ENCODE results near the gene ERP27. TPM values are rescaled to one million over a fixed set of nuclear protein-coding genes. Genes with fewer than 3 reads are reported as not detected.

The ERP27 gene
- total RNA-seq, 1 donor from 2014 or later: not detected

- H3K27ac Mint-ChIP-seq: no peak overlapping the region
- H3K36me3 ChIP-seq: no peaks in the 10 kb centered on the region
- no peaks in the 10 kb centered on the region for H4K20me1 ChIP-seq (ENCODE audit: low read depth)
- no peaks in the 10 kb centered on the region for H3K9me3 ChIP-seq (ENCODE audit: low read depth)
- DNase-seq (ENCODE audit: low spot score): no peak
- peaks cover 4% of the 10 kb centered on the region for H3K4me1 ChIP-seq
- H3F3A ChIP-seq (ENCODE audit: low read depth): no peaks in the 10 kb centered on the region
- no peaks in the 10 kb centered on the region for H3K36me3 Mint-ChIP-seq
- no peak overlapping the region for H3K4me3 ChIP-seq
- no peak overlapping the region for H3K27ac ChIP-seq
- H2AFZ ChIP-seq (replicated peaks): no peak overlapping the region
- H3K4me3 Mint-ChIP-seq: no peak overlapping the region
- no peaks in the 10 kb centered on the region for H3K27me3 ChIP-seq
- H3K9me3 Mint-ChIP-seq: no peaks in the 10 kb centered on the region
- no peaks in the 10 kb centered on the region for H3K79me2 ChIP-seq (ENCODE audit: low read depth)
- peaks cover 19% of the 10 kb centered on the region for H3K4me1 Mint-ChIP-seq
- no peak for TF ChIP-seq EZH2phosphoT487 (IDR thresholded peaks at IDR 0.05)
- no peak for TF ChIP-seq EZH2 (IDR thresholded peaks at IDR 0.05)
- TF ChIP-seq CTCF (IDR thresholded peaks at IDR 0.05): no peak
- no peak overlapping the region for H3K4me2 ChIP-seq
- peaks cover 3% of the 10 kb centered on the region for H3K27me3 Mint-ChIP-seq (ENCODE audit: insufficient read depth, low read depth)
- H3K9ac ChIP-seq: no peak overlapping the region
Measured at GRCh38 chr12:14954269-14954668, 15.9 kb upstream of the ERP27 start.

GRCh38 chr12:14953752-14954151 lies 15.4 kb upstream of the ERP27 start:
- Histone ChIP-seq H3K36me3 (no peaks in the 10 kb centered on the region), H3K4me1 (peaks cover 4% of the 10 kb centered on the region), H4K20me1 (ENCODE audit: low read depth) (no peaks in the 10 kb centered on the region), H3K9me3 (ENCODE audit: low read depth) (no peaks in the 10 kb centered on the region), H3K27me3 (no peaks in the 10 kb centered on the region), H3K79me2 (ENCODE audit: low read depth) (no peaks in the 10 kb centered on the region), H3F3A (ENCODE audit: low read depth) (no peaks in the 10 kb centered on the region), H3K4me2 (no peak overlapping the region), H3K27ac (no peak overlapping the region), H2AFZ (replicated peaks) (no peak overlapping the region), H3K9ac (no peak overlapping the region), H3K4me3 (no peak overlapping the region)
- Mint-ChIP-seq H3K36me3 (no peaks in the 10 kb centered on the region), H3K27me3 (ENCODE audit: insufficient read depth, low read depth) (peaks cover 3% of the 10 kb centered on the region), H3K9me3 (no peaks in the 10 kb centered on the region), H3K4me3 (no peak overlapping the region), H3K4me1 (peaks cover 24% of the 10 kb centered on the region), H3K27ac (no peak overlapping the region)
- DNase-seq (ENCODE audit: low spot score): no peak
- TF ChIP-seq EZH2phosphoT487 (IDR thresholded peaks at IDR 0.05): no peak
- TF ChIP-seq CTCF (IDR thresholded peaks at IDR 0.05): no peak
- no peak for TF ChIP-seq EZH2 (IDR thresholded peaks at IDR 0.05)

- H3K79me2 ChIP-seq (ENCODE audit: low read depth): no peaks in the 10 kb centered on the region
- TF ChIP-seq EZH2 (IDR thresholded peaks at IDR 0.05): no peak
- TF ChIP-seq EZH2phosphoT487 (IDR thresholded peaks at IDR 0.05): no peak
- no peak for TF ChIP-seq CTCF (IDR thresholded peaks at IDR 0.05)
- Mint-ChIP-seq H3K27me3 (ENCODE audit: insufficient read depth, low read depth) (peaks cover 3% of the 10 kb centered on the region), H3K4me3 (no peak overlapping the region), H3K4me1 (peaks cover 34% of the 10 kb centered on the region), H3K27ac (no peak overlapping the region), H3K9me3 (no peaks in the 10 kb centered on the region), H3K36me3 (no peaks in the 10 kb centered on the region)
- no peak overlapping the region for H2AFZ ChIP-seq (replicated peaks)
- H3K9me3 ChIP-seq (ENCODE audit: low read depth): no peaks in the 10 kb centered on the region
- H3K9ac ChIP-seq: no peak overlapping the region
- H3K36me3 ChIP-seq: no peaks in the 10 kb centered on the region
- H3K4me2 ChIP-seq: no peak overlapping the region
- no peaks in the 10 kb centered on the region for H3K27me3 ChIP-seq
- no peak for DNase-seq (ENCODE audit: low spot score)
- H3K4me1 ChIP-seq: peaks cover 4% of the 10 kb centered on the region
- H3K27ac ChIP-seq: no peak overlapping the region
- H4K20me1 ChIP-seq (ENCODE audit: low read depth): no peaks in the 10 kb centered on the region
- no peak overlapping the region for H3K4me3 ChIP-seq
- no peaks in the 10 kb centered on the region for H3F3A ChIP-seq (ENCODE audit: low read depth)
Measured at GRCh38 chr12:14952299-14952921, 14.1 kb upstream of the ERP27 start.

All from neural progenitor cell (in vitro differentiated cells).